ENCODE data around the gene SLC26A4.
A peak's percentile ranks its signal among the peaks of the same experiment; 100 is the strongest.

The SLC26A4 gene

GRCh38 chr7:107703872-107704271, 43.2 kb downstream of the SLC26A4 start:
- no peak for TF ChIP-seq CTCF (conservative IDR thresholded peaks at IDR 0.05; ENCODE audit: low read length)
- no peak for DNase-seq (ENCODE audit: low read depth)
- no peak overlapping the region for H3K4me3 ChIP-seq (ENCODE audit: low read length)

GRCh38 chr7:107708956-107709355, 48.3 kb downstream of the SLC26A4 start:
- DNase-seq (ENCODE audit: low read depth), result no peak

GRCh38 chr7:107711301-107711700, 50.7 kb downstream of the SLC26A4 start:
- no peak overlapping the region for H3K4me3 ChIP-seq (ENCODE audit: low read length)
- DNase-seq (ENCODE audit: low read depth), result peak; percentile 71
- TF ChIP-seq CTCF (conservative IDR thresholded peaks at IDR 0.05; ENCODE audit: low read length), result no peak

More at GRCh38 chr7:107708956-107709355, 48.3 kb downstream of the SLC26A4 start:
- H3K4me3 ChIP-seq (ENCODE audit: low read length), result no peak overlapping the region
- no peak for TF ChIP-seq CTCF (conservative IDR thresholded peaks at IDR 0.05; ENCODE audit: low read length)

- H3K4me3 ChIP-seq (ENCODE audit: low read length), result no peak overlapping the region
- no peak for DNase-seq (ENCODE audit: low read depth)
- no peak for TF ChIP-seq CTCF (conservative IDR thresholded peaks at IDR 0.05; ENCODE audit: low read length)
Measured at GRCh38 chr7:107712025-107712424, 51.4 kb downstream of the SLC26A4 start.

GRCh38 chr7:107712896-107713295, 52.3 kb downstream of the SLC26A4 start:
- no peak for TF ChIP-seq CTCF (conservative IDR thresholded peaks at IDR 0.05; ENCODE audit: low read length)
- no peak for DNase-seq (ENCODE audit: low read depth)
- no peak overlapping the region for H3K4me3 ChIP-seq (ENCODE audit: low read length)

GRCh38 chr7:107715531-107715930, 54.9 kb downstream of the SLC26A4 start:
- no peak overlapping the region for H3K4me3 ChIP-seq (ENCODE audit: low read length)
- TF ChIP-seq CTCF (conservative IDR thresholded peaks at IDR 0.05; ENCODE audit: low read length), result no peak
- DNase-seq (ENCODE audit: low read depth), result no peak

- no peak for DNase-seq (ENCODE audit: low read depth)
- TF ChIP-seq CTCF (conservative IDR thresholded peaks at IDR 0.05; ENCODE audit: low read length), result no peak
- no peak overlapping the region for H3K4me3 ChIP-seq (ENCODE audit: low read length)
Measured at GRCh38 chr7:107718456-107719193, 58.0 kb downstream of the SLC26A4 start.
